ENCODE results near the gene CORO2A. TPM values are rescaled to one million over a fixed set of nuclear protein-coding genes. Genes with fewer than 3 reads are reported as not detected.
"Not testable (repeated sequence)": the region's sequence is repeated elsewhere in the genome, so short reads cannot be mapped to it uniquely, and the experiment has no call there.

The CORO2A gene
- total RNA-seq, 1 experiment from 2014 or later, result 12.5 TPM

DNA sequence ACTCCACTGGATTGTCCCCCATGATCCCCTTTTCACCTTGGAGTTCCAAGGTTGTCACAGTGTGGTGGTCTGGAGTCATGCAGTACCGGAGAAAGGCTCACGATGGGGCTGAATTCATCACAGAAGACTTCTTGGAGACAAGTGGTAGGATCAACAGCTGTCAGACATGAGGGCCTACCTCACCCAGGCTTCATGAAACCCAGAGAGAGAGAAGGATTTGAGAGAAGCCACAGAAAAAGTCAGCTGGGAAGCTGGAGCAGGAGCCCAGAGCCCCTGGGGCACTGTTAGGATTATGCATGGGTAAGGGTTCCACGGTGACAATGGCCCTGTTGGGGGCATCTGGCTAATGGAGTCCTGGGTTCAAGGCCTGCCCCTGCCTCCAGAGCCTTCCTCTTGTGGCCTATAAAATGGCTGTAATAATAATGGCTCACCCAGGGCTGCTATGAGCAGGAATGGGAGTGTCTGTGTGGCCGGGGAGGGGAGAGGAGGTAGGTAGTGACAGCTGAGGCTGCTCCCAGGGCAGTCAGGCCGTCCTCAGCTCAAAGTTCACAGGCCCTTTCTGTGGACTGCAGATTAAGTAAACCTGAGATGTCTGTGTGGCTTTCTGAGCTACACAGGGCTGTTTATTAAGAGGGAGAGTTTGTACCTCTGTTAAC, 74.3 kb downstream of the CORO2A start:
- peak; percentile 60 for DNase-seq (ENCODE audit: low read depth)

DNA sequence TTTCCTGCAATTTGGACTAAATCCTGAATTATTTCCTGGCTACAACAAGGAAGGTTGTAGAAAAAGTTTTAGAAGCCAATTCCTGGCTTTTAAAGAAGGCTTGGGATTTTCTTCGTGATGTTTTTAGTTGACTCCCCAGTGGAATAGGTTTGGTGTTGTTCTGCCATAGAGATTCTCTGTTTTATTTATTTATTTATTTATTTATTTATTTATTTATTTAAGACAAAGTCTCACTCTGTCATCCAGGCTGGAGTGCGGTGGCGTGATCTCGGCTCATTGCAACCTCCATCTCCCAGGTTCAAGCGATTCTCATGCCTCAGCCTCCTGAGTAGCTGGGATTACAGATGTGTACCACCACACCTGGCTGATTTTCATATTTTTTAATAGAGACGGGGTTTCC, 75.3 kb downstream of the CORO2A start:
- not testable (repeated sequence) for DNase-seq (ENCODE audit: low read depth)

- DNase-seq (ENCODE audit: low read depth), result no peak
These were observed 83.4 kb downstream of the CORO2A start for GRCh38 chr9:98109052-98109451.

- no peak for DNase-seq (ENCODE audit: low read depth)
These were observed 83.9 kb downstream of the CORO2A start for GRCh38 chr9:98108531-98109031.

DNA sequence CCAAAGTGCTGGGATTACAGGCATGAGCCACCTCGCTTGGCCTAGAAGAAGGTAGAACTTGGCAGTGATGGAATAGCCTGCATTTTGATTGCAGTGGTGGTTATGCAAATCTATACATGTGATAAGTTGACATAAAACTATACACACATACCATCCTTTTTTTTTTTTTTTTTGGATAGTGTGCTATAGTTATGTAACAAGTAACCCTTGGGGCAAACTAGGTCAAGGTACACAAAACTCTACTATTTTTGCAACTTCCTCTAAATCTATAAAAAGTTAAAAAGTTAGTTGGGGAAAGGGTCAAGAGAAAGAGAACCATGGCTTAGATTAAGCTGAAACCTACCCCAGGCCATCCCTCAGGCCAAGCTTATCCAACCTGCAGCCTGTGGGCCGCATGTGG, 84.5 kb downstream of the CORO2A start:
- no peak for DNase-seq (ENCODE audit: low read depth)

DNA sequence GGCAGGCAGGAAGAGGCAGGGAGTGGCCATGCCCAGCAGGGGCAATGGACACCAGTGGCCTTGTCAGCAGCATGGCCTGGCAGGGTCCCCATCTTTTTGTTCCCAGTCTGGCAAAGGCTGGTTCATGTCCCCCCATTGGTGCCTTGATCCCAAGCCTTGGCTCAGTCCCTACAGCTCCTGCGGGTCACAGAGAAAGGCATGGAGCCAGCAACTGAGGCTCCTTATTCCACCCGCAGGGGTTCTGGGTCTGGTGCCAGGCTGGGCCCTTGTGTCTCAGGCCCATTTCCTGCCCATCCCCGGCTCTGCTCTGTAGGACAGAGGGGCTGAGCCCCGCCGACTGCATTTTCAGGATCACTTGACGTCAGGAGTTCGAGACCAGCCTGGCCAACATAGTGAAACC, 87.4 kb downstream of the CORO2A start:
- DNase-seq (ENCODE audit: low read depth), result no peak

DNA sequence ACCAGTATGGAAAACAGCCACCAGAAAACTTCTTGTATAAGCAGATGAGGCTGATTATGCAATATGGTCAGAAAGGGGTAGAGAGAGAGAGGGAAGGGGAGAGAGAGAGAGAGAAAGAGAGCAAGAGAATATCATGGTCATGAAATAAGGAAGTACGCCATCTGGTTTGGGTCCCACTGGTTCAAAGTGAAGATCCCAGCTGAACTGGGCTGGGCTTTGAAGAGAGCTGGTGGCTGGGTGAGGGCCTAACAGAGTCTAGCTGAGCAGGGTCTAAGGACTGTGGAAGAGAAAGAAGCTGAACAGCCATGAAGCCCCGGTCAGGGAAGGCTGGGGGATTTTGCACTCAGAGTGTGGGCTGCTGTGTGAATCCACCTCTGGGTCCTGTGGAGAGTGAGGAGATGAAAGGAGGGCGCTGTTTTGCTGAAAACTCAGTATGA, 88.0 kb downstream of the CORO2A start:
- no peak for DNase-seq (ENCODE audit: low read depth)

DNA sequence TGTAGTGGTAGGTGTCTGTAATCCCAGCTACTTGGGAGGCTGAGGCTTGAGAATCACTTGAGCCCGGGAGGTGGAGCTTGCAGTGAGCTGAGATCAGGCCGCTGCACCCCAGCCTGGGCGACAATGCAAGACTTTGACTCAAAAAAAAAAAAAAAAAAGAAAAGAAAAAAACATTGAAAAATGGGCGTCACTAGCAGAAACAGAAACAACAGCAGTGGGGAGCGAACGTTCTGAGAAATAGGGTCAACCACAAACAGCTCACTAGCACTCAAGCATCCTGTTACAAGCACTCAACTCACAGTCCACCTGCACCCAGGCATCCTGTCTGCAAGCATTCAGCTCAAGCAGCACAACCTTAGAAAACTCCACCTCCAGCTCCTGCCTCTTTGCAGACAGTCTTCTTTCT, 90.6 kb downstream of the CORO2A start:
- DNase-seq (ENCODE audit: low read depth), result peak; percentile 23

GRCh38 chr9:98101416-98101815, 91.0 kb downstream of the CORO2A start:
- DNase-seq (ENCODE audit: low read depth), result no peak

DNA sequence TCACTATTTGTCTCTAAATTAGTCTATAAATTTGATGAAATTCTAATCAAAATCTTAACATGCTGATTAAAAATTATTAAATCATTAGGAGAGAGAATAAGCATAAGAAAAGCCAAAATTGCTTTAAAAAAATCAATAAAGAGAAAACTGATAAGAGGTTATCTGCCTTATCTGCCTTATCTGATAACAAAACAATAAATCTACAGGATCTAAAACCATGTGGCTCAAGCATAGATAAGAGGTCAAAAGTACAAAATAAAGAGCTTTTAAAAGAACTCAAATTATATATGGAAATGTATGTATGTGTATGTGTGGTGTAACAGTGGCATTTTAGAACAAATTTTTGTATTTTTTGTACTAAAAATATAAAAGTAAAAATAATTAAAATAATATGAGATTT, 92.0 kb downstream of the CORO2A start:
- DNase-seq (ENCODE audit: low read depth), result no peak

DNA sequence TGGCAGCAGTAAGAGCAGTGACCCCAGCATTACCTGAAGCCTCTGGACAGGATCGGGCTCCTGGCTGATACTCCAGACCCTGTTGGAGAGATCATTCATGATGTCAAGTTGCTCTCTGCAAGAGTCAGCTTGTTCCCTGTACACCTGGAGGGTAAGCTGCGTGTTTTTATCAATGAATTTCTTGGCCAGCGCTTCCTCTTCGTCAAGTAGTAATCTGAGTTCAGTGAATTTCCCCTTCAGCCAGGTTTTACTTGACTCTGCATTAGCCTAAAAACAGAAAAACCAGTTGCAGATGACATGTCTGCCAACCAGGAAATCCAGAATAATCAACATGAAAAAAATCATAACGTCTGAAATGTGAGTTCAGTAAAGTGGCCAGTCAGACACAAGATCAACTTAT, 92.5 kb downstream of the CORO2A start:
- DNase-seq (ENCODE audit: low read depth), result no peak

- DNase-seq (ENCODE audit: low read depth), result no peak
These were observed 93.1 kb downstream of the CORO2A start for GRCh38 chr9:98099346-98099745.

GRCh38 chr9:98097836-98098235, 94.6 kb downstream of the CORO2A start:
- no peak for DNase-seq (ENCODE audit: low read depth)

DNA sequence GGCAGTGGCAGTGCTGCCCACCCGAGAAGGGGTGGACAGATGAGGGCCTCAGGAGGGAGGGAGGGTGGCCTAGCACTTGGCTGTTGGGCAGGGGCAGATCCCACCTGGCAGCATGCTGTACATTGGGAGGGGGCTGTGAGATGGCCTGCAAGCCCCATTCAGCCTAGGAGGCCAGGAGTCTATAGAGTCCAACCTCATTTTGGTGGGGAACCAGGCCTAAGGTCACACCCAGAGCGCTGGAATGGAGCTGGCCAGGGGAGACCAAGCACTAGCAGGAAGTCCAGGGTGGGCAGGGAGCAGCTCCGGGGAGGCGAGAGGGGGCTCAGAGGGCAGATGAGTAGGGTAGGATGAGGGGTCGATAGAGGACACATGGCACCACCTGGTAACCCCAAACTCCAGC, 96.3 kb downstream of the CORO2A start:
- no peak for DNase-seq (ENCODE audit: low read depth)

DNA sequence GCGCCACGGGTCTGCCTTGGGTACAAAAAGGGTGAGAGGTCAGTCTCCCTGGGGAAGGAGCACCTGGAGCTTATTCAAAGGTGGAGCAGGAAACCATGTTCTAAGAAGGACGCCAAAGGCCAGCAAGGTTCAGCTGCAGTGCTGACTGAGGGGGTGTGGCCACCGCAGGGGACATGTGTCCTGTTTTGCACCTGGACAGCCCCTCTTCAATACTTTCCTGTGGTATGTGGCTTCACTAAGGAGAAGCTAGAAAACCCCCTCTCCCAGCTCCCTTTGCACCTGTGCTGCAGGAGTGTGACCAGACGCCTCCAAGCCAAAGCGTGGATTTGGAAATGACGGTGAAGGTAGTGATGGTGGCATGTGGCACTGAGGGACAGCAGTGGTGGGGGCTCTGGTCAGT, 97.0 kb downstream of the CORO2A start:
- no peak for DNase-seq (ENCODE audit: low read depth)

GRCh38 chr9:98094851-98095250, 97.6 kb downstream of the CORO2A start:
- no peak for DNase-seq (ENCODE audit: low read depth)

- no peak for DNase-seq (ENCODE audit: low read depth)
These were observed 98.1 kb downstream of the CORO2A start for GRCh38 chr9:98094316-98094715.

DNA sequence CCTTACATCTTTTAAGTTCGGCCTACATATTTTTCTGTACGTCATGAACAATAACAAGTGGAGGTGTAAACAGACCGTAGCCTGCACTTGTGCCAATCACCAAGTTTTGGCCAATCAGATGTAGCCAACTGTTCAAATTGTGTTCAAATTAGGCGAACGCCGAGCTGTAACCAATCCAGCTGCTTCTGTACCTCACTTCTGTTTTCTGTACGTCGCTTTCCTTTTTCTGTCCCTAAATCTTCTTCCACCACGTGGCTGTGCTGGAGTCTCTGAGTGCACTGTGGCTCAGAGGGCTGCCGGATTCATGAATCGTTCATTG, 99.9 kb downstream of the CORO2A start:
- DNase-seq (ENCODE audit: low read depth), result no peak

DNA sequence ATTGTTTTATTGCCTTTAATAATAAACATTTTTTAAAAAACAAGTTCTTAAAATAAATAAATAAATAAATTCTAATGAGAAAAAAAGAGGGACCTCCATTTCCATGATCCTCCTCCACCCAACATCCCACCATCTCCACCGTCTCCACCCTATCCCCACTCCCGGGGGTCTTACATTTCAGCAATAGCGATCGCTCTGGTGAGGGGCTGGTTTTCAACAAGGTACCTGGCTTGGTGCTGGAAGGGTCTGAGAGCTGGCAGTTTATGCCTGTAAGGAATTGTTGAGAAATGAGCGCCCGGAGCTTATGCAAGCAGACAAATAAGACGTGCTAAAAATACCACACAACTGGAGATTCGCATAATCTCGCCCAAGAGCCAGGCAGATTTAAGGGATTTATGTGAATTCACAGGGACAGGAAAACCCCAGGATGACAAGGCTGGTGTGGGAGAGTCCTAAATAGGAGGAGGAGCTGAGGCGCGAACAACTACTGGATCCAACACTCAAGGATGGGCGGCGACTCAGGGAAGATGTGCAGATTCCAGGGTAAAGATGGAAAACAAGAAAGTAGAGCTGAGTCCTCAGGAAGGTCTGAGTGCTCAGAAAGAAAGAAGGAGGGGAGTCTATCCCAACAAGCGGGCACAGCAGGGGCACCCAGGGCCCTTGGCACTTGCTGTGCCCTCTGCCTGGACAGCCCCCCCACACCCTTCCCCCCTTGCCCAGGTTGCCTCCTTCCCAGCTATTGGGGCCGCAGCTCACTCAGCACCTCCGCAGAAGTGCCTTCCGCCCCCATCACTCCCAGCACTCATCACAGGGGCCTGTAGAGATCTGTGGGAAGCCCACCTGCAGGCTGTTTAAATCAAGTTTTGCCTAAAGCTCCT, 100.5 kb downstream of the CORO2A start:
- no peak for DNase-seq (ENCODE audit: low read depth)

- not testable (repeated sequence) for DNase-seq (ENCODE audit: low read depth)
These were observed 101.8 kb downstream of the CORO2A start for GRCh38 chr9:98090674-98091073.

DNA sequence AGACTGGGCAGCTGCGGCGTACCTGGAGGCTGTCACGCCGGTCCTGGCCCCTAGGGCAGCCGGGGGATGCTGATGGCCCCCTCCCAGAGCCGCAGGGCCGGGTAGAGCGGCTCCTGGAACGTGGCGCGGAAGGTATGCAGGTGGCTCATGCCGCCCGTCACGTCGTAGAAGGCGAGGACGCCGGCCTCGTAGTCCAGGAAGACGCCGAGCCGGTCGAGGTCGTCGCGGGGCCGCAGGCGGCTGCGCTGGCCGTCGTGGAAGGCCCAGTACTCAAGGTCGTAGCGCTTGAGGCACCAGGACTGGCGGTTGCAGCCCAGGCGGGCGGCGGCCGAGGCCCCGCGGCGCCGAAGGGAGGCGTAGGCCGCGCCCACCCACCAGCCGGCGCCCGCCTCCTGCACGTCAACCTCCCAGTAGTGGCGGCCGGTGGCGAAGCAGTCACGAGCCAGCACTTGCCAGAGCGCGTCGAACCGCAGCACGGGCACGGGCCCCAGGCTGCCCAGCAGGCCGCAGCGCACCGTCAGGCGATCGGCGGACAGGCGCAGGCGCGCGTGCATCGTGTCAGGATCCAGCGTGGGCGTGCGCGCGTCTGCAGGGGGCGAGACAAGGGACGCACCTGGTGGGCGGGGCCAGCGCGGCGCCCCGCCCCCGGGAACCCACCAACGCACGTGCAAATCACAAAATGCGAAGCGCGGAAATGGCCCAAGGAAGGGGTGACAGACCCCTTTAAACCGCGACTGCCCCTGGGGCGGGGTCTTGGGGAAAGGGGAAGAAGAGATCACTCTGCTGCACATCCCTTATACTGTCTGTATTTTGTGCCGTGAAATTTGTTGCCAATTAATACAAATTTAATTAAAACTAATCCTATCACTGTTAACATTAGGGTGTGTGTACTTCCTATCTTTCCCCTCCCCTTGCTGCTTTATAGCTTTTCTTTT, 104.8 kb downstream of the CORO2A start:
- no peak for DNase-seq (ENCODE audit: low read depth)

DNA sequence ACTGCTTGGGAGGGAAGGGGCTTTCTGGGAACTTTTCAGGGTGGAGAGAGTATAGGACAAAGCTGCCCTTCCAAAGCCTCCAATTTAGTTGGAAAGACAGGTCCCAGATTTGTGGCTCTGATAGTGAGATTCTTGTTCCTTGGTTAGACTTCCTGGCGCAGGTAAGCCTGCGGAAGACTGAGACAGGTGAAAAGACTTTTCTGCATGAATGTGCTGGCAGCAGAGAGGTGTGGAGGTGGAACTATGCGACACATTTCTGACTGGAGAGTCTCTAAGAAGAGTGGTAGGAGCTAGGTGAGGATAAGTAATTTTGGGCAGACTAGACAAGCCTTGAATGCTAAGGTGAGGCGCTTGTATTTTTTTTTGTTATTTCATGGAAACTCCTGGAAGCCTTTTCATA, 106.0 kb downstream of the CORO2A start:
- no peak for DNase-seq (ENCODE audit: low read depth)

Data from HT1080 (cell line).